ENCODE data around the gene ZBTB44. TPM values are rescaled to one million over a fixed set of nuclear protein-coding genes. Genes with fewer than 3 reads are reported as not detected.
"Not testable (repeated sequence)": the region's sequence is repeated elsewhere in the genome, so short reads cannot be mapped to it uniquely, and the experiment has no call there.

Gene ZBTB44
- total and polyA plus RNA-seq, 7 experiments from 2014 or later, result 5.9 to 83.4 (median 48.2) TPM

DNA sequence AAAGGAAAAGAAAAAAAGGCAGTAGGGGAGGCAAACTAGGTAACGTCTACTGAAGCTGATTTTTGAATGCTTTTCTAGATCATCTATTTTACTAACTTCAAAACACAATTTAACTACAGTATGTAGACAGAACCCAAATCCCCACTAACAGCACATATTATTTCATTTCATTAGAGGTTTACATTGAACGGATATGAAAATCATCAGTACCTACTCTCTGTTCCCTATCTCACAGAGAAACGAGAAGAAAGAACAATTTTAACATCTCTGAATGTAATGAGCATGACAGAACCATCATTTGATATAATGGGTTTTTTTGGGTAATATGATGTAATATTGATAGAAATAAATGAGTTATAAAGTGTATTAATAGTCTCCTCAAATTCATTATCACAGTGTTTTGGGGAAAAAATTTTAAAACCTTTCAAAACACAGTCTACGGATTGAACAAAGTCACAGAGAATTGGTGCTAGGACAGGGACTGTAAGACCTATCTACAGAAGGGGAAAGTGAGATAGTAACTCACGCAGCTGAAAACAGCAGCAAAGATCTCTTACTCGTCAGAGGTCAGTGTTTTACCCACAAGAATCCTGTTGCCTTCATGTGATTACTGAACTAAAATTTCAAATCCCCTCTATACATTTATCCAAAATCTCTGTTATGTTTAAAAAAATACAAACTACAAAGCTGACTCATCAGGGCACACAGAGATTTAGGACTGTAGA lies 77.3 kb downstream of the ZBTB44 start:
- no peaks in the 10 kb centered on the region for H3K4me1 ChIP-seq (ENCODE audit: control insufficient read depth in 2 of 2, insufficient read depth in 2 of 2, low read length in 2 of 2)
- POLR2A ChIA-PET, result no interaction called here
- peaks cover 0 to 33% (median 0%) of the 10 kb centered on the region in 3 experiments for H3K36me3 ChIP-seq (ENCODE audit: control insufficient read depth in 2 of 3, insufficient read depth in 3 of 3, low read length in 3 of 3)
- DNase-seq (no peak), ATAC-seq (no peak)
- H3K27me3 ChIP-seq (ENCODE audit: control insufficient read depth in 2 of 2, insufficient read depth in 2 of 2, low read length in 2 of 2), result no peaks in the 10 kb centered on the region
- Mint-ChIP-seq H3K9me3 (no peaks in the 10 kb centered on the region), H3K36me3 (peaks cover 10 to 49% (median 20%) of the 10 kb centered on the region in 5 donors), H3K27ac (no peak overlapping the region), H3K27me3 (no peaks in the 10 kb centered on the region), H3K4me3 (no peak overlapping the region), H3K4me1 (peaks cover 0 to 14% (median 4%) of the 10 kb centered on the region in 7 donors)
- H3K4me3 ChIP-seq (ENCODE audit: low read length), result no peak overlapping the region
- CTCF ChIA-PET, result no interaction called here
- intact Hi-C loops (cut with micrococcal nuclease), result no loop called here
- H3K27ac ChIP-seq (ENCODE audit: low read depth, low read length), result no peak overlapping the region
- H3K9me3 ChIP-seq (ENCODE audit: control insufficient read depth in 2 of 3, low read length in 3 of 3), result no peaks in the 10 kb centered on the region

DNA sequence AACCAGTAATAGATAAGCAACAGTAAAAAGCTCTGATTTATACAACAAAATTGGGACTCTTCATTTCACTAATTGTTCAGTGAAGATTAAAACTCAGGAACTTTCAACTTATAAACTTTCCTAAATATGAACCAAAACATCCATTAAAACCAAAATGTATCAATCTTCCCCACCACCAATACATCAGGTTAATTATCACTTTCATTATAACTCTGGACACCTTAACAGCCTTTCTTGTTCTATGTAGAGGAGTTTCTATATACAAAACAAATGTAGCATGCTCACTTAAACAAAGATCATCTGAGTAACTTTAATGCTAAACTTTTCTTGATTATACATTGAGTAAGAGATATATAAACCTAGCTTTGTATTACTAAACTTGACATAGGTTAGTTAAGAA lies 80.4 kb downstream of the ZBTB44 start:
- Mint-ChIP-seq H3K9me3 (no peaks in the 10 kb centered on the region), H3K4me1 (no peaks in the 10 kb centered on the region), H3K36me3 (peaks cover 6 to 40% (median 21%) of the 10 kb centered on the region in 5 donors), H3K27ac (peak overlapping the region in 1 of 9 donors; percentile 1), H3K27me3 (no peaks in the 10 kb centered on the region), H3K4me3 (no peak overlapping the region)
- Histone ChIP-seq H3K4me3 (ENCODE audit: low read length) (no peak overlapping the region), H3K4me1 (ENCODE audit: control insufficient read depth in 2 of 2, insufficient read depth in 2 of 2, low read length in 2 of 2) (no peaks in the 10 kb centered on the region), H3K27me3 (ENCODE audit: control insufficient read depth in 2 of 2, insufficient read depth in 2 of 2, low read length in 2 of 2) (no peaks in the 10 kb centered on the region), H3K27ac (ENCODE audit: low read depth, low read length) (no peak overlapping the region), H3K9me3 (ENCODE audit: control insufficient read depth in 2 of 3, low read length in 3 of 3) (no peaks in the 10 kb centered on the region), H3K36me3 (ENCODE audit: control insufficient read depth in 2 of 3, insufficient read depth in 3 of 3, low read length in 3 of 3) (peaks cover 0 to 29% (median 0%) of the 10 kb centered on the region in 3 experiments)
- ATAC-seq (no peak), DNase-seq (no peak)
- intact Hi-C loops (cut with micrococcal nuclease), result no loop called here
- CTCF ChIA-PET, result no interaction called here
- POLR2A ChIA-PET, result no interaction called here

DNA sequence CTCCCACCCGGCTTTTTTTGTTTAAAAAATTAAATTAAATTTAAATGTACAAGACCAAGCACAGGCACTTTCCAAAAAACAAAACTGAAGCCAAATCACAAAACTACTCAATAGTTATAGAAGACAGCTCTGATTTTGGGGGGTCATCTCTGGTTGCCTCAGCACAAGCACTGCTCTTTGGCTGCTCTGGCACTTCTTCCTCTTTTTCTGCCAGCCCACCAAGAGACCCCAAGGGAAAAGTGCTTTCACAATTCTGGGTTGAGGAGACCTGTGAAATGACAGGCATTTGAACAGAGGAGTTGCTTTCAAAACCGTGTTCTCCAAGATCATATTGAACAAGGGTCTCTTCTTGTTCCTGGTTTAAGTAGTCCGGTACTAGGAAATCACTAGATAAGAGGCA lies 80.8 kb downstream of the ZBTB44 start:
- H3K36me3 ChIP-seq (ENCODE audit: control insufficient read depth in 2 of 3, insufficient read depth in 3 of 3, low read length in 3 of 3), result peaks cover 0 to 25% (median 0%) of the 10 kb centered on the region in 3 experiments
- H3K4me3 Mint-ChIP-seq; ATAC-seq; H3K27ac Mint-ChIP-seq; H3K9me3 Mint-ChIP-seq; H3K27me3 Mint-ChIP-seq; POLR2A ChIA-PET; intact Hi-C loops (cut with micrococcal nuclease); H3K27me3 ChIP-seq (ENCODE audit: control insufficient read depth in 2 of 2, insufficient read depth in 2 of 2, low read length in 2 of 2); H3K4me1 ChIP-seq (ENCODE audit: control insufficient read depth in 2 of 2, insufficient read depth in 2 of 2, low read length in 2 of 2); H3K4me3 ChIP-seq (ENCODE audit: low read length); H3K27ac ChIP-seq (ENCODE audit: low read depth, low read length); CTCF ChIA-PET; H3K9me3 ChIP-seq (ENCODE audit: control insufficient read depth in 2 of 3, low read length in 3 of 3); DNase-seq; H3K4me1 Mint-ChIP-seq: not testable (repeated sequence)
- H3K36me3 Mint-ChIP-seq, result peaks cover 2 to 36% (median 18%) of the 10 kb centered on the region in 5 donors

DNA sequence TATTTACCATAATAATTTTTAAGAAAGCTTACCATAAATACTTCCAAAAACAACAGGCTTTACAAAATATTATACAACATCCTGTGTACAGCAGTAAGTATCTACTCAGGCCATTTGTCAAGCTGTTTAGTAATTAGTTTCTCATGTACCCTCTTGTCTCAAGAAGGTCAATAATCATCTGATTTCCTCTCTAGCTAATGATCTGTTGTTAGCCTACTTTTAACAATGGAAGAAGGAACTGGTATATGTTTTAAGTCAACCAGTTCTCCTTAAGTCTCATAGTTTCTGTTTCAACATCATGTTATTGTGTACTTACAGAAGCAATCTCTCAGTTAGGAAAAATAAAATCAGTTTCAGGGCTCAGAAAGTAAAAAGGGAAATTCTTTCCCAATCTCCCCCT lies 81.2 kb downstream of the ZBTB44 start:
- DNase-seq; intact Hi-C loops (cut with micrococcal nuclease); H3K4me3 Mint-ChIP-seq; H3K4me3 ChIP-seq (ENCODE audit: low read length); CTCF ChIA-PET; H3K27ac ChIP-seq (ENCODE audit: low read depth, low read length); H3K27me3 ChIP-seq (ENCODE audit: control insufficient read depth in 2 of 2, insufficient read depth in 2 of 2, low read length in 2 of 2); ATAC-seq; H3K9me3 Mint-ChIP-seq; H3K27me3 Mint-ChIP-seq; POLR2A ChIA-PET; H3K9me3 ChIP-seq (ENCODE audit: control insufficient read depth in 2 of 3, low read length in 3 of 3); H3K27ac Mint-ChIP-seq; H3K4me1 Mint-ChIP-seq; H3K4me1 ChIP-seq (ENCODE audit: control insufficient read depth in 2 of 2, insufficient read depth in 2 of 2, low read length in 2 of 2): not testable (repeated sequence)
- peaks cover 0 to 32% (median 14%) of the 10 kb centered on the region in 5 donors for H3K36me3 Mint-ChIP-seq
- peaks cover 0 to 22% (median 0%) of the 10 kb centered on the region in 3 experiments for H3K36me3 ChIP-seq (ENCODE audit: control insufficient read depth in 2 of 3, insufficient read depth in 3 of 3, low read length in 3 of 3)

DNA sequence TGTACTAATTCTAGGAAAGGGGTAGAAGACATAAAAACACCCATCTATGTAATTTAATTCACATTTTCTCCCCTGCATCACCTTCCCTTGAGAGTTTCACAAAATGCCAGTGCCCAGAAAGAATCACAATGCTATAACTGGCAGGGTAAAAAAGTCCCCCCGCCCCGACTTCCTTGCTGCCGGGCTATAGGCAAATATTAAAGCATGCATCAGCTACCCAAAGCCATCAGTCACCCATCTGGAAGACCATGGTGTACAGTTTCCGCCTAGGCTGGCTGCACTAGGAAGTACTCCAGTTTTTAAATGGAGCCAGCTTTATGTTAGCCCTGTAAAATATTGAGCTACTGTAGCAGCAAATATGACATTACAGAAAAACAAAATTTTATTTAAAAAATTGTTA lies 87.3 kb downstream of the ZBTB44 start:
- Mint-ChIP-seq H3K27ac (no peak overlapping the region), H3K36me3 (peaks cover 0 to 7% (median 4%) of the 10 kb centered on the region in 5 donors), H3K4me1 (peaks cover 0 to 5% (median 0%) of the 10 kb centered on the region in 7 donors), H3K27me3 (no peaks in the 10 kb centered on the region), H3K9me3 (no peaks in the 10 kb centered on the region), H3K4me3 (no peak overlapping the region)
- DNase-seq (no peak), ATAC-seq (no peak)
- Histone ChIP-seq H3K27me3 (ENCODE audit: control insufficient read depth in 2 of 2, insufficient read depth in 2 of 2, low read length in 2 of 2) (no peaks in the 10 kb centered on the region), H3K9me3 (ENCODE audit: control insufficient read depth in 2 of 3, low read length in 3 of 3) (no peaks in the 10 kb centered on the region), H3K4me1 (ENCODE audit: control insufficient read depth in 2 of 2, insufficient read depth in 2 of 2, low read length in 2 of 2) (no peaks in the 10 kb centered on the region), H3K4me3 (ENCODE audit: low read length) (no peak overlapping the region), H3K36me3 (ENCODE audit: control insufficient read depth in 2 of 3, insufficient read depth in 3 of 3, low read length in 3 of 3) (no peaks in the 10 kb centered on the region), H3K27ac (ENCODE audit: low read depth, low read length) (no peak overlapping the region)
- ChIA-PET POLR2A (no interaction called here), CTCF (interaction anchor here (0.6 kb wide), 1 partner anchor 1236 kb away, joined by 3 read pairs; no protein-coding TSS in a partner anchor)
- intact Hi-C loops (cut with micrococcal nuclease), result no loop called here

DNA sequence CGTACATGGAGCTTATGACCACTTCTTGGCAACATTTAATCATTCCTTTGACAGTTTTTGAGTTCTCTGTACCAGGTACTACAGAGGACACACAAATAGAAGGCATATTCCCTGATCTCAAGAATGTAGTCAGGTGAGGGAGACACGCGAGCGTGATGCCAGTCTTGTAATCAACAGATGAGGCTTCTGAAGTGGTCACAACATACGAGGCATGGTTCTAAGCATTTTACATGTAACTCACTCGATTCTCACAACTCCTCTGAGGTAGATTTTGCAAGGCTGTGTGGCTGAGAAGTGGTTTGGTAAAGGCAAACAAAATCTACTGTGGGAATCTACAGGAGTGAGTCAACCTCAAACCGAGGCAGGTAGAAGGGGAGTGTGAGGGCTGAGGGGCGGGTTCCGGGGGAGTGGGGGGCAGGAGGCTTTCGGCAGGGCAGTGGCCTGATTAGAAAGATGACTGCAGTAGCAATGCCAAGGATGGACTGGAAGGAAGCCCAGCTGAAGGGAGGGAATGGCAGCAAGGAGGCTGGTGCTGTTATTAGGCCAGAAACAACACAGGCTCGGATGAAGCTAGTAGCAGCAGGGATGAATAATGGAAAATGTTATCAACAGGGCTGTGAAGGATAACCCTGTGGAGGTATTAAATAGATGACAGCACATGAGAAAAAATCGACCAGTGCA lies 91.3 kb downstream of the ZBTB44 start:
- peak; percentile 31 for ATAC-seq
- Mint-ChIP-seq H3K4me3 (no peak overlapping the region), H3K9me3 (no peaks in the 10 kb centered on the region), H3K4me1 (peaks cover 0 to 5% (median 0%) of the 10 kb centered on the region in 7 donors), H3K27ac (peak overlapping the region in 2 of 9 donors; percentile 21 to 83), H3K36me3 (no peaks in the 10 kb centered on the region), H3K27me3 (no peaks in the 10 kb centered on the region)
- H3K27ac ChIP-seq (ENCODE audit: low read depth, low read length), result no peak overlapping the region
- H3K4me3 ChIP-seq (ENCODE audit: low read length), result no peak overlapping the region
- no peaks in the 10 kb centered on the region for H3K27me3 ChIP-seq (ENCODE audit: control insufficient read depth in 2 of 2, insufficient read depth in 2 of 2, low read length in 2 of 2)
- no peaks in the 10 kb centered on the region for H3K4me1 ChIP-seq (ENCODE audit: control insufficient read depth in 2 of 2, insufficient read depth in 2 of 2, low read length in 2 of 2)
- CTCF ChIA-PET, result no interaction called here
- no peaks in the 10 kb centered on the region for H3K36me3 ChIP-seq (ENCODE audit: control insufficient read depth in 2 of 3, insufficient read depth in 3 of 3, low read length in 3 of 3)
- DNase-seq, result no peak
- H3K9me3 ChIP-seq (ENCODE audit: control insufficient read depth in 2 of 3, low read length in 3 of 3), result no peaks in the 10 kb centered on the region
- intact Hi-C loops (cut with micrococcal nuclease), result no loop called here
- POLR2A ChIA-PET, result interaction anchor here (0.6 kb wide), 1 partner anchor 300 kb away, joined by 3 read pairs; no protein-coding TSS in a partner anchor
